GM12872 (cell line): ENCODE results near the gene GDI1.

Experiments used
- CTCF ChIP-seq: IDR thresholded peaks from 3 replicates; pipeline ENCODE4 v1.5.1; 2011; ENCODE audit warnings: low read depth, mild to moderate bottlenecking, low read length, moderate library complexity; ENCODE audit not compliant: insufficient read depth

Gene GDI1

GRCh38 chrX:154481195-154481594 lies 44.2 kb downstream of the GDI1 start:
- no peak for TF ChIP-seq CTCF

GRCh38 chrX:154481911-154482601 lies 45.1 kb downstream of the GDI1 start:
- no peak for TF ChIP-seq CTCF

- TF ChIP-seq CTCF: no peak
These were observed 45.8 kb downstream of the GDI1 start for GRCh38 chrX:154482786-154483185.

- TF ChIP-seq CTCF: no peak
These were observed 46.4 kb downstream of the GDI1 start for GRCh38 chrX:154483325-154483724.

GRCh38 chrX:154484255-154485149 lies 47.5 kb downstream of the GDI1 start:
- no peak for TF ChIP-seq CTCF

GRCh38 chrX:154485150-154486051 lies 48.4 kb downstream of the GDI1 start:
- TF ChIP-seq CTCF: no peak

- no peak for TF ChIP-seq CTCF
These were observed 49.1 kb downstream of the GDI1 start for GRCh38 chrX:154486052-154486395.
